HepG2 (cell line): ENCODE results near the gene GUCA1A. TPM values are rescaled to one million over a fixed set of nuclear protein-coding genes. Genes with fewer than 3 reads are reported as not detected.

ENCODE experiments used
- AHR ChIP-seq: IDR thresholded peaks from 2 replicates; pipeline ENCODE4 v1.6.1; 2018; ENCODE audit warnings: missing genetic modification reagents, missing compliant biosample characterization
- MIER3 ChIP-seq: IDR thresholded peaks from 2 replicates; pipeline ENCODE4 v1.6.1; 2016; ENCODE audit warnings: missing compliant biosample characterization, borderline replicate concordance
- POGZ ChIP-seq: sonication (generic); formaldehyde crosslinking; IDR thresholded peaks from 2 replicates; pipeline ENCODE4 v1.4.0; 2020; ENCODE audit warnings: mild to moderate bottlenecking, missing genetic modification reagents
- SMARCE1 ChIP-seq: fragments of 450-650 bp; IDR thresholded peaks from 2 replicates; pipeline ENCODE4 v1.6.1; 2017; ENCODE audit warnings: borderline replicate concordance
- ZBTB8A ChIP-seq: sonication (generic); formaldehyde crosslinking; IDR thresholded peaks from 2 replicates; pipeline ENCODE4 v1.4.0; 2020; ENCODE audit warnings: mild to moderate bottlenecking, low read depth, missing genetic modification reagents, borderline replicate concordance
- ZNF382 ChIP-seq: sonication (generic); formaldehyde crosslinking; IDR thresholded peaks from 2 replicates; pipeline ENCODE4 v1.5.0; 2020; ENCODE audit warnings: missing genetic modification reagents, mild to moderate bottlenecking, borderline replicate concordance
- polyA plus RNA-seq, 8 experiments: library from polyadenylated mRNA; depleted of rRNA in 3 of 8; stranded (reverse) in 7 of 8; unstranded in 1 of 8; fragments of >200 nt; fragmentation: Illumina TruSeq in 4 of 8; extraction: Trizol in 4 of 8; gene quantifications; 2 replicates each; pipeline versions ENCODE4 v1.2.1 to v1.2.3, GENCODE V29; 2011 to 2016; ENCODE audit warnings: low read depth in 4 of 8, missing spikeins in 1 of 8, mixed read lengths in 1 of 8; ENCODE audit not compliant: insufficient read depth in 1 of 8
- total RNA-seq, 5 experiments: library from RNA; depleted of rRNA; stranded (reverse); fragments of >200 nt; fragmentation: Illumina TruSeq; extraction: Trizol; gene quantifications; 2 replicates each; pipeline ENCODE4 v1.2.3, GENCODE V29; 2016; ENCODE audit warnings: low read depth in 1 of 5
- TF ChIP-seq, protein P1 (sequence below): sonication (generic); formaldehyde crosslinking; IDR thresholded peaks from 2 replicates; pipeline ENCODE4 v1.5.0; 2020; ENCODE audit warnings: mild to moderate bottlenecking, missing genetic modification reagents, borderline replicate concordance
- TF ChIP-seq, protein P2 (sequence below): sonication (generic); formaldehyde crosslinking; IDR thresholded peaks from 2 replicates; pipeline ENCODE4 v1.4.0; 2020; ENCODE audit warnings: missing genetic modification reagents, borderline replicate concordance

Gene GUCA1A
- total and polyA plus RNA-seq, 2 of the 13 experiments (the other 11 are each of a cell fraction or from before 2014, with no cell fraction given) = not detected

DNA sequence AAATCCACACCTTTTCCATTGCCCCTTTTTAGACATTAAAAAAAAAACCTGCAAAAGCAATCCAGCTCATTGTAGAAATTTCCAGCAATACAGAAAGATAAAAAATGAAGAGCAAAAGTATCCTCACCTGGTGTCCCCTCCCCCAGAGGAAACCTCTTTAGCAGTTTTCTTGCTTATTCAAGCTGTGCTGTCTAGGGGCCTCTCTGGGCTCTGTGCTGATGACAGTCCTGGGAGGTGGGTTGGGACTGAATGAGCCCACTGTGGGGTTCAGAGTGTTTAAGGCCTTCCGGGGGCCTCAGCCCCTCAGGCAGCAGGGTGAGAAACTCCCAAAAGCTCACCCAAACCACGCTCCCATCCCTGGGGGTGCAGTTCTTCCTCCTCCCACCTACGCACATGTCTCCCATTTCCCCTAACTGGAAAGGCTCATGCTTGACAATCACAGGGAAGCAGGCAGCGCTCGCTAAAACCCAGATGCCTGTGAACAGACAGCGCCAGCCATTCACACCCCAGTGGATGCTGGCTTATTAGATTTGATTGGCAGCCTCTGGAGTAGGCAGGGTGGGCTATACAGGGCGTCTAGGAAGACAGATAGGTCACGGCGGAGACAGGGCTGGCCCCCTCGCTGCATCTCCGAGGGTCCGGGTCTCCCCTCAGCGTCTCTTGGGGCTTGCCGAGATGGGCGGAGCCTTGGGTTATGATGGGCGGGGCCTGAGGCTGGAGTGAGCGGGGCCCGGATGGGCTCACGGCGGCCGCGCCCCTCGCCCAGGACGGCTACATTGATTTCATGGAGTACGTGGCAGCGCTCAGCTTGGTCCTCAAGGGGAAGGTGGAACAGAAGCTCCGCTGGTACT, 4.6 kb downstream of the GUCA1A start (continued):
- TF ChIP-seq ZBTB8A (CRISPR knock-in tag) = no peak
- no peak for TF ChIP-seq SMARCE1
- TF ChIP-seq, protein P1, sequence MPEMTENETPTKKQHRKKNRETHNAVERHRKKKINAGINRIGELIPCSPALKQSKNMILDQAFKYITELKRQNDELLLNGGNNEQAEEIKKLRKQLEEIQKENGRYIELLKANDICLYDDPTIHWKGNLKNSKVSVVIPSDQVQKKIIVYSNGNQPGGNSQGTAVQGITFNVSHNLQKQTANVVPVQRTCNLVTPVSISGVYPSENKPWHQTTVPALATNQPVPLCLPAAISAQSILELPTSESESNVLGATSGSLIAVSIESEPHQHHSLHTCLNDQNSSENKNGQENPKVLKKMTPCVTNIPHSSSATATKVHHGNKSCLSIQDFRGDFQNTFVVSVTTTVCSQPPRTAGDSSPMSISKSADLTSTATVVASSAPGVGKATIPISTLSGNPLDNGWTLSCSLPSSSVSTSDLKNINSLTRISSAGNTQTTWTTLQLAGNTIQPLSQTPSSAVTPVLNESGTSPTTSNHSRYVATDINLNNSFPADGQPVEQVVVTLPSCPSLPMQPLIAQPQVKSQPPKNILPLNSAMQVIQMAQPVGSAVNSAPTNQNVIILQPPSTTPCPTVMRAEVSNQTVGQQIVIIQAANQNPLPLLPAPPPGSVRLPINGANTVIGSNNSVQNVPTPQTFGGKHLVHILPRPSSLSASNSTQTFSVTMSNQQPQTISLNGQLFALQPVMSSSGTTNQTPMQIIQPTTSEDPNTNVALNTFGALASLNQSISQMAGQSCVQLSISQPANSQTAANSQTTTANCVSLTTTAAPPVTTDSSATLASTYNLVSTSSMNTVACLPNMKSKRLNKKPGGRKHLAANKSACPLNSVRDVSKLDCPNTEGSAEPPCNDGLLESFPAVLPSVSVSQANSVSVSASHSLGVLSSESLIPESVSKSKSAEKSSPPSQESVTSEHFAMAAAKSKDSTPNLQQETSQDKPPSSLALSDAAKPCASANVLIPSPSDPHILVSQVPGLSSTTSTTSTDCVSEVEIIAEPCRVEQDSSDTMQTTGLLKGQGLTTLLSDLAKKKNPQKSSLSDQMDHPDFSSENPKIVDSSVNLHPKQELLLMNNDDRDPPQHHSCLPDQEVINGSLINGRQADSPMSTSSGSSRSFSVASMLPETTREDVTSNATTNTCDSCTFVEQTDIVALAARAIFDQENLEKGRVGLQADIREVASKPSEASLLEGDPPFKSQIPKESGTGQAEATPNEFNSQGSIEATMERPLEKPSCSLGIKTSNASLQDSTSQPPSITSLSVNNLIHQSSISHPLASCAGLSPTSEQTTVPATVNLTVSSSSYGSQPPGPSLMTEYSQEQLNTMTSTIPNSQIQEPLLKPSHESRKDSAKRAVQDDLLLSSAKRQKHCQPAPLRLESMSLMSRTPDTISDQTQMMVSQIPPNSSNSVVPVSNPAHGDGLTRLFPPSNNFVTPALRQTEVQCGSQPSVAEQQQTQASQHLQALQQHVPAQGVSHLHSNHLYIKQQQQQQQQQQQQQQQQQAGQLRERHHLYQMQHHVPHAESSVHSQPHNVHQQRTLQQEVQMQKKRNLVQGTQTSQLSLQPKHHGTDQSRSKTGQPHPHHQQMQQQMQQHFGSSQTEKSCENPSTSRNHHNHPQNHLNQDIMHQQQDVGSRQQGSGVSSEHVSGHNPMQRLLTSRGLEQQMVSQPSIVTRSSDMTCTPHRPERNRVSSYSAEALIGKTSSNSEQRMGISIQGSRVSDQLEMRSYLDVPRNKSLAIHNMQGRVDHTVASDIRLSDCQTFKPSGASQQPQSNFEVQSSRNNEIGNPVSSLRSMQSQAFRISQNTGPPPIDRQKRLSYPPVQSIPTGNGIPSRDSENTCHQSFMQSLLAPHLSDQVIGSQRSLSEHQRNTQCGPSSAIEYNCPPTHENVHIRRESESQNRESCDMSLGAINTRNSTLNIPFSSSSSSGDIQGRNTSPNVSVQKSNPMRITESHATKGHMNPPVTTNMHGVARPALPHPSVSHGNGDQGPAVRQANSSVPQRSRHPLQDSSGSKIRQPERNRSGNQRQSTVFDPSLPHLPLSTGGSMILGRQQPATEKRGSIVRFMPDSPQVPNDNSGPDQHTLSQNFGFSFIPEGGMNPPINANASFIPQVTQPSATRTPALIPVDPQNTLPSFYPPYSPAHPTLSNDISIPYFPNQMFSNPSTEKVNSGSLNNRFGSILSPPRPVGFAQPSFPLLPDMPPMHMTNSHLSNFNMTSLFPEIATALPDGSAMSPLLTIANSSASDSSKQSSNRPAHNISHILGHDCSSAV (CRISPR knock-in tag) = no peak
- TF ChIP-seq, protein P2, sequence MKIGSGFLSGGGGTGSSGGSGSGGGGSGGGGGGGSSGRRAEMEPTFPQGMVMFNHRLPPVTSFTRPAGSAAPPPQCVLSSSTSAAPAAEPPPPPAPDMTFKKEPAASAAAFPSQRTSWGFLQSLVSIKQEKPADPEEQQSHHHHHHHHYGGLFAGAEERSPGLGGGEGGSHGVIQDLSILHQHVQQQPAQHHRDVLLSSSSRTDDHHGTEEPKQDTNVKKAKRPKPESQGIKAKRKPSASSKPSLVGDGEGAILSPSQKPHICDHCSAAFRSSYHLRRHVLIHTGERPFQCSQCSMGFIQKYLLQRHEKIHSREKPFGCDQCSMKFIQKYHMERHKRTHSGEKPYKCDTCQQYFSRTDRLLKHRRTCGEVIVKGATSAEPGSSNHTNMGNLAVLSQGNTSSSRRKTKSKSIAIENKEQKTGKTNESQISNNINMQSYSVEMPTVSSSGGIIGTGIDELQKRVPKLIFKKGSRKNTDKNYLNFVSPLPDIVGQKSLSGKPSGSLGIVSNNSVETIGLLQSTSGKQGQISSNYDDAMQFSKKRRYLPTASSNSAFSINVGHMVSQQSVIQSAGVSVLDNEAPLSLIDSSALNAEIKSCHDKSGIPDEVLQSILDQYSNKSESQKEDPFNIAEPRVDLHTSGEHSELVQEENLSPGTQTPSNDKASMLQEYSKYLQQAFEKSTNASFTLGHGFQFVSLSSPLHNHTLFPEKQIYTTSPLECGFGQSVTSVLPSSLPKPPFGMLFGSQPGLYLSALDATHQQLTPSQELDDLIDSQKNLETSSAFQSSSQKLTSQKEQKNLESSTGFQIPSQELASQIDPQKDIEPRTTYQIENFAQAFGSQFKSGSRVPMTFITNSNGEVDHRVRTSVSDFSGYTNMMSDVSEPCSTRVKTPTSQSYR (CRISPR knock-in tag) = no peak
- no peak for TF ChIP-seq MIER3 (CRISPR knock-in tag)
- no peak for TF ChIP-seq ZNF382
- no peak for TF ChIP-seq AHR
- no peak for TF ChIP-seq POGZ (CRISPR knock-in tag)
